Astrocyte (in vitro differentiated cells and primary cell): ENCODE results near the gene LATS2.

Source experiments
- CTCF ChIP-seq: IDR thresholded peaks from 2 replicates; pipeline ENCODE4 v1.5.1; 2011; ENCODE audit warnings: low read depth, mild to moderate bottlenecking, inconsistent platforms, low read length, moderate library complexity; ENCODE audit not compliant: insufficient read depth
- EZH2 ChIP-seq: IDR thresholded peaks from 2 replicates; pipeline ENCODE4 v1.6.1; 2012; ENCODE audit warnings: mild to moderate bottlenecking, low read length, inconsistent platforms; ENCODE audit not compliant: insufficient read depth

- no peak for TF ChIP-seq CTCF
- no peak for TF ChIP-seq EZH2
Observed at GRCh38 chr13:21075379-21076249, 14.2 kb upstream of the LATS2 start.
